Stimulated activated CD8-positive, alpha-beta memory T cell treated with anti-CD3 and anti-CD28 coated beads, Interleukin-15, amount 100 ng/mL, for 4 hours (primary cell): ENCODE results near the gene C1orf174.

Experiments
- DNase-seq, 2 donors: peaks; one replicate each; pipeline ENCODE4 v3.0.0-alpha.2; 2020; ENCODE audit warnings: low read depth in 2 of 2

Gene C1orf174

DNA sequence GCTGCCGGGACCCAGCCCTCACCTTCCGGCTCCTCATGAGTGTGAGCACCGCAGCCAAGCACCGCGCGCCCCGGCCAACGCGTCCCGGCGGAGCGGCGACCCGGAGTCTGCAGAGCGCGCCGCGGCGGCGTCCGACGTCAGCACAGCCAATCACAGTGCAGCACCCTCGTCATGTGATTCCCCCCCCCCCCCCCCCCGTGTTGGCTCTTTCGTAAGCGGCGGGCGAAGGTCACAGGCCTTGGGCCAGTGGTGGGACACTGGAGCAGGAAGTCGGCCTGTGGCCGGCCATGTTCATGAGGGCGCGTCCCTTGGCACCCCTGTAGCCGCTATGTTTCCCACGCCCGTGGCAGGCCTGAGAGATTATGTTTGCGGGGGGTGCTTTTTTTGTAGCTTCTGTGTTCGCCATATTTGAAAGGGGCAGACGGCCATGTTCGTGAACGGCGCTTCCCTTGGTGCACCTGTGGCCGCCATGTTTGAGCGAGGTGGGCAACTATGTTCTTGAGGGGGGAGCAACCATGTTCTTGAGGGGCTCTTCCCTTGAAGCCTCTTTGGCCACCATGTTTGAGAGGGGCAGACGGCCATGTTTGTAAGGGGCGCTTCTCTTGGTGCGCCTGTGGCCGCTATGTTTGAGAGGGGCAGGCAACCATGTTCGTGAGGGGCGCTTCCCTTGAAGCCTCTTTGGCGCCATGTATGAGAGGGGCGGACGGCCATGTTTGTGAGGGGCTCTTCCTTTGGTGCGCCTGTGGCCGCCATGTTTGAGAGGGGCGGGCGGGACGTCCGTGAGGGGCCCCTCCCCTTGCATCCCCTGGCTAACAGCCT is at the start of gene C1orf174:
C1orf174 (minus strand) TSS at position 123 of the 819 bp plus-strand sequence; CDS start at position 37, 86 bp downstream.
- peak; percentile 86 to 93 for DNase-seq

DNA sequence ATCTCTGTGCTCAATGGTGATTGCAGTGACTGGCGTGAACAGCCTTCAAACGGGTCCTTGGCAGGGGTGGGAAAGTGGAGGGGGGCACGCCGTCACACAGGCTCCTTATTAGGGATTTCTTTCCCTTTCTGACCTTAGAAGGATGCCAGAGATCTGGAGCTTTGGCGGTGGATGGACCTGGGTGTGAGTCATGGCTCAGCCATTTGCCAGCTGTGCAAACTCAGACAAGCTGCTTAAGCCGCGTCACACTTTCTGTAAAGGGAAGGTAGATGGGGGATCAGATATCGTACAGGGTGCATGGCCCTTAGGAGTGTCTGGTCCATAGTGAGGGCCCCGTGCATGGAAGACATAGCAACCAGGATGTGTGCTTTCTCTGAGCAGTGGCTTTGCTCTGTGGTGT is 48.3 kb upstream of the C1orf174 start:
- DNase-seq, result no peak

DNA sequence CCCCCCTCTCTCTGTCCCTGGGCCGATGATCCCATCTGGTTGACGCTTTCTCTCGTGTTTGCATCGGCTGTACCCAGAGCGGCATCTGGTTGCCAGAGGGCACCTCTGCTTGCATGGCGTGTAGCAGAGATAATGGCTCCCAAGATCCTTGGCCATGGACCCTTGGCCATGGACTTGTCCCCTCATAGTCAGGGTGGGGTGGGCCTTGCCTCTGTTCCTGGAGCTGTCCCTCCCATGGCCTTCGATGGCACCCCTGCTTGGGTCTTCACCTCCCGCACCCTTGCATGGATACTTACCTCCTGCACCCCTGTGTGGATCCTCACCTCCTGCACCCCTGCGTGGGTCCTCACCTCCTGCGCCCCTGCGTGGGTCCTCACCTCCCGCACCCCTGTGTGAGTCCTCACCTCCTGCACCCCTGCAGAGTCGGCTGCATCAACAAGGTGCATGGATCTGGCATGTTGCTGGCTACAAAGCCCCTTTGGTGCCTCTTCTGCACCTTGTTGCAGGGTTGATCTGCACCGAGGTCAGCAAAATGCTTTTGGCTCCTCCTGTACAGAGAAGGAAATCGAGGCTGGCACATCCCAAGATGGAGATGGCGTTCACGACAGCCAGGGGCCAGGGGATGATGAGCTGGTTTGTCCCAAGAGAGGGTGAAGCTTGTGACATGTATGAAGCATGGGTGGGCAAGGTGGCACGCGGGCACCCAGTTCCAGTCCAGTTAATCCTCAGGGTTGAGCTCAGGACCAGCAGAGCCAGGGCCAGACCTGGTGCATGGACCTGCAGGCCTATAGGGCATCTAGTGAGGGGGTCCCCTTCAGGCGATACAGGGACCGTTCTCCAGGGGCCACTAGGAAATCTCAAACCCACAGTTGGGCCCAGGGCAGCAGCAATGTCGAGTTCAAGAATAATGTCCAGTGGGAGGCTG is 46.1 kb upstream of the C1orf174 start:
- no peak for DNase-seq

DNA sequence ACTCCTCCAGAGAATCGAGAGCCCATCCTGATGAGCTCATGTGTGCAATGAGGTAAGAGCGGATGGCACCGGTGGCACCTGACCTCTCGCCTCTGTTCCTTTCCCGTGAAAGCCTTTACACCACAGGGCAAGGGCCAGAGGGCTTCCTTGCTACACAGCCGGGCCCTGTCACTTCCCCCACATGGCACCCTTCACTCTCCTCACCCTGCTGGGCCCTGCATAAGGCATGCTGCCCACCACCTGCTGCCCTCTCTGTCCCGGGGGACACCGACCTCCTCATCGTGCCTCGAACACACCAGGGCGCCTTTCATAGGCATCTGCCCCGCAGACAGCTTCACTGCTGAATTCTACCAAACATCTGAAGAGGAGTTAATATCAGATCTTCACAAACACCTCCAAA is 45.1 kb upstream of the C1orf174 start:
- DNase-seq, result no peak

DNA sequence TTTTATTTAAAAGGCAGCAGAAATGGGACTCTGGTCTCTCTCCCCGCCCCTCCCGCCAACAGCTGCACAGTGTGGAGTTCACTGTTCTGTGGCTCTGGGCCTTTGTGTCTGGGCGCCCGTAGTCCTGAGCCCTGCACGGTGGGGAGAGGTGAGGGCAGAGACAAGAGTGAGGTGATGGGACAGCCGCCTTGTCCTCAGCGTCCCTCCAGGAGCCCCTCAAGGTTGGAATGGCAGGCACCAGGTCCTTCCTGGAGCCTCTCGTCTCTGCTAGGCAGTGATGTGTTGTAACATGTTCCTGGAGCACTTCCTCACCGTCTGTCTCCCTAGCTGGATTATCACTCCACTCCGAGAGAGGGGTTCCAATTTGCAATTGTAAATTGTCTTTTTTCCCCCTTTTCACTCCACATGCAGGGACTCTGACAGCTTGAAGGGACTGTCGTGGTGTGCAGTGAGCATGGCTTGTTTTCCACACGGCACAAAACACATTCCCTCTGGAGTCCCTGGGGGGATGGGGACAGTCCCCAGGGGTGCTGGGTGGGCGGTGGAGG is 44.6 kb upstream of the C1orf174 start:
- DNase-seq, result no peak

DNA sequence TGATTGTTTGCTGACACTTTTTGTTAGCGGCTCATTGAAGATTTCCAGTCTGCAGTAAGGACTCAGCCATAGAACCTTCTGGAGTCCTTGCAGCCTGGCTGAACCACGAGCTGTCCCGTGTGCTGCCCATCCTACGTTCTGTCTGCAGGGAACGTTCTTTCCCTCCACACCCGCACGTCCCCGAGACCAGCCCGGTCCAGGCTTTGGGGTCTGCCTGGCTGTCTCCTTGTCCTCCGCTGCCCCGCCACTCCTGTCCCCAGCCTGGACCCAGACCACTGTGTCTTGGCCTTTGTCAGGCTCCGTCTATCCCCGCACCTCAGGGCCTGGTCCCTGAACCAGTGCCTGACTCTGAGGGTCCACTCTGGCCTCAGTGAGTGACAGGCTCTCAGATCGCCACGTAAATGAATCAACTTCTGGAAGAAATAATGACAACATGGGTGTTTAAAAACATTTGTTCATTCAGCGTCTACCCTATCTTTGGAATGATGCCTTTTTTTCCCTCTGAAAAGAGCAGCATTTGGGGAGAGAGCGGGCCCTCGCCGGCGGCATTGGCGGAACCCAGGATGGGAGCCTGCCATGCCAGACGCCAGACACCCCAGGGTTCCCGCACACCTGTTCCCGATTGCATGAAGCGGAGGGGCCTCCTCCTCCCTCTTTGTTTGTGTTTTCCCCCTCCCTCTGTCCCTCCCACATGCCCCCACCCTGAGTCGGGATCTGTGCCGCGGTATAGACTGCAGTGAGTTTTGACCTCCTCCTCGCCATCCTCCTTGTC is 43.9 kb upstream of the C1orf174 start:
- no peak for DNase-seq

DNA sequence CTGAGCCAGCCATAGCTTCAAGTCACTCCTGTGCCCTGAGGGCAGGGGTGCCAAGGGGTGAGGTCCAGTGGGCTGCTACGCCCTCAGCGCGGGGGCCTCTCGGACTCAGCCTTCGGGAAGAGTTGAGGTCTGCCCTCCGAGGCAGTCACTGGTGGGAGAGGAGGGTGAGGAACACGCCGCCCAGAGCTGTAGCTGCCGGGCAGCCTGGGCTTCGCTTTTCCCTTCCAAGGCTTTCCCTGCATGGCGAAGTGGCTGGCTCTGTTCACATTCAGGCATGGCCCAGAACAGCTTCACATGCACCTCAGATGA is 43.0 kb upstream of the C1orf174 start:
- DNase-seq, result no peak

DNA sequence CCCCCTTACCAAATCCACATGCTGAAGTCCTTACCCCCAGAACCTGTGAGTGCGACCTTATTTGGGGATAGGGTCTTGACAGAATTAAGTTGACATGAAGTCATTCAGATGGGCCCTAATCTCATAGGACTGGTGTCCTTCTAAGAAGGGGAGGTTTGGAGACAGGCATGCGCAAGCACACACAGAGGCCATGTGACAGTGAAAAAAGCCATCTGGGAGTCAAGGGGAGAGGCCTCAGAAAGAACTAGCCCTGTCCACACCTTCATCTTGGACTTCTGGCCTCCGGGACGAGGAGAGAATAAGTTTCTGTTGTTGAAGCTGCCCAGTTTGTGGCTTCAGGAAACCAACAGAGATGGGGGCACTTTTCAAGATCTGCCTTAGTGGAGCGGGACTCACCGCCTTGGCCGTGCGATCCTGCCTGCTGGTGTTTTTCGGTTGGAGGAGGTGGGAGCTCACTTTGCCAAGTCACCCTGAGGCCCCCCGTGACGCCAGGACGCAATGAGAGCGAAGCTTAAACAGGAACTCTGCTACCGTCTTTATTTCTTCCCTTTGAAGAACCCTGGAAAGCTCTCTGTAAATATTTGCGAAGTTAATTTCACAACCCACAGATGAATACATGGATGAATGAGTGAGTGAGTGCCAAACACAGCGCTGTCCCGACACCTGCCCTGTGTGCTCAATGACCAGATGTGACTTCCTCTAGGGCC is 42.5 kb upstream of the C1orf174 start:
- no peak for DNase-seq

DNA sequence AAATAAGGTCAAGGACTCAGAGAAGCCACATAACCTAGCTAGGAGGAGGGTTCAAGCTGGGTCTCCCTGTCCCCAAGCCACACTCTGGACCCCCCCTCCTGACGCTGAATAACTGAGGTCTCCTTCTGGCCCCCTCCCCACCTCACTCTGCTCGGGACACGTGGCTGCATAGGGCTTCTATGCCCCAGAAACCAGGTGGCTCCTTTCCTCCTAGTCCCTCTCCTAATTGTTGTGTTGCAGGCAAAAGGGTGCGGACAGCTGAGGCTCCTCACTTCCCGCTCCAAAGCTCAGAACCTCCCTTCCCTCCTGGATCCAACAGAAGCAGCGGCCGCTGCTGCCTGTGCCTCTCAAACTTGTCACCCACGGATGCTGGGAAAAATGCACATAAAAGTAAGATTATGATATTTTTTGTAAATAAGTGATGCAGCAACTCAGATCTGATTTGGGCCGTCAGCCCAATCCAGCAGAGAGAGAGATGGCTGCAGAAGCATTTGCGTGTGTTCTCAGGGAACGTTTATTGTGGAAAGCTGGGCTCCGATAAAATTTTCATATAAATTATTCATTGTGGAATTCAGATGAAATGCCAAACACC is 40.8 kb upstream of the C1orf174 start:
- no peak for DNase-seq

DNA sequence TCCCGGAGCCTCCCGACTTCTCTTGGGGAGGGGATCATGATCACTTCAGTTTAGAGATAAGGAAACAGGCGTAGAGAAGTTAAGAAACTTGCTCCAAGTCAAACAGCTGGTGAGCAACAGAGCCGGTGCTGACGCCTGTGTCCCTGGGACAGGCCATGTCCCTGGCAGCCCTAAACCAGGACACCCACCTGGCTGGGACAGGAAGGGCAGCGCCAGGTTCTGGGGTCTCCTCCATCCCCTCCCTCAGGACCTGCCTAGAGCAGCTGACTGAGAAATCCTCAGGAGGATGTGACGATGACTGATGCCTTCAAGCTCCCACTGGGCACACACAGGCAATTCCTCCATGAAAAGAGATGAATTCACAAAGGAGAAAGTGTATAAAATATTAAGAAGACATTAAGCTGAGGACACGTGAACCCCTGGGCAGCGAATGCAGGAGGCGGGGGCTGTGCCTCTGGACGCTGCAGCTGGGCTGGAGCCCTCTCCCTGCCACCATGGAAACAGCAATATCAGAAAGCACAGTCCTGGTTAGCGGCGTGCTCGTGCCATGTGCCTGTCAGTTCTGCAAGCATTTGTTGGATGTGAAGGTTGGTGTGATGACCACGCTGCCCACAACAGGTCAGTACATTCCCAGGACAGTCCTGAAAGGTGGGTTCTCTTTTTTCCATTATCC is 40.1 kb upstream of the C1orf174 start:
- no peak for DNase-seq

DNA sequence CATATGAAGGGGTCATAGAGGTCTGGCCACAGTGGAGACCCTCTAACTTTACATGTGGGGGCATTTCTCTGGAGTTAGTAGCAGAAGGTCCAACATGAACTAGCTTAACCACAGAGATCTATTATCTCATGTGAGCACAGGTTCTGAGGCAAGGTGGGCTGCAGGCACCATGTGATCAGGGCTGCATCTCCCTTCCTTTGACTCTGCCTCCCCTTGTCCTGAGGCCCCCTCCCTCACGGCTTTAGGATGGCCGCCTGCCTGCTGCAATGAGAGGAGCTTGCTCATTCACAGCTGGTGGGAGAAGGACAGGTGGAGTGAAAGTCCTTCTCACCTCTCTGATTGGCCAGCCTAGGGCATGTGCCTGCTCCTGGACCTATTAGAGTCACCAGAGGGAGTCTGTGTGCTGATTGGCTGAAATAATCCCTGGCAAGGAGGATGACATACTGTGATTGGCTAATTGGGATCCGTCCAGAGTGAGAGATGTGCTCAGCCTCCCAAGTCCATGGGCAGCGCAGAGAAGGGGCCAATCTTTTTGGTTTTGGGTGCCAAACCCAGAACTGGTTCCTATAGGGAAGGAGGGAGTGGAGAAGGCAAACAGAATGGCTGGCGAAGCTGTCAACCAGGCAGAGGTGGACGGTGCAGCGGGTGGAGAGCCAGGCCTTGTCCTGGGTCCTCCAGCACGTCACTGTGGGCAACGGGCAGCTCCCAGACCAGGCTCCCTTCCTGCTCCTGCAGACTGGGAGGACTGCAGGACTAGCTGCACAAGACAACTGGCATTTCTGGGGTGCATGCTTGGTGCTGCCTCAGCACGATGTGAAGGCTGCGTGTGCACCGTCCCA is 39.4 kb upstream of the C1orf174 start:
- DNase-seq, result no peak

DNA sequence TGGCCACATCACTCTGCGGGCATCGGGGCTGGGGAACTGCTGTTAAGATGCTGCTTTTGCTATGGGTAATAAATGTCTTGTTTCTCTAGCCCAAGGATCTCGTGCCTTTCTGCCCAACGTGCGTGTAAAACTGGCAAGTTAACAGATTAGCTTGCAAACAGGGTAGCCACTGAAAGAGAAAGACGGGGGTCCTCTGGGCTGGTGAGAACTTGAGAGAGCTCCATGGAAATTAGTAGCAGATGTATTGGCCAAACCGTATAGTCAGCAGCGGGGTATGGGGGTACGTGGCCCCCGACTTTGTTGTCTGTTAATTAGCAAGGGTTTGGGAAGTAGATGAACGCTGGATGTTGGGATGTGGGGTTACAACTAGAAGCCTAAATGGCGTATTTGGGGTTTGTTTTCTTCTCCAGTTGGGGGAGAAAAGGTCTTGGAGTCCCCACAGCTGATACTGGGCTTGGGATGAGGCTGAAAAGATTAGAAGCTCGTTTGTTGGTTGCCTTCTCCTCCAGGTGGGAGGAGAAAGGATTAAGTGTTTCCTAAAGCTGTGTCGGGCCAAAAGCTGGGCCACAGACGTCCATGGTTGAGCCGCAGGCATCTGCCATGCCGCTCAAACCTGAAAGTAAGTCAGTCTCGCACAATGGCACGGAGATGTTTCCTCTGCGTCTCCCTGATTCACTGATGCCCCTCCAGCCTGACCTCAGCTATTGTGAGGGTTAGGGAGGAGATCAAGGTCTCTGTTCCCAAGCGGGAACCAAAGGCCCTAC is 32.3 kb upstream of the C1orf174 start:
- no peak for DNase-seq

DNA sequence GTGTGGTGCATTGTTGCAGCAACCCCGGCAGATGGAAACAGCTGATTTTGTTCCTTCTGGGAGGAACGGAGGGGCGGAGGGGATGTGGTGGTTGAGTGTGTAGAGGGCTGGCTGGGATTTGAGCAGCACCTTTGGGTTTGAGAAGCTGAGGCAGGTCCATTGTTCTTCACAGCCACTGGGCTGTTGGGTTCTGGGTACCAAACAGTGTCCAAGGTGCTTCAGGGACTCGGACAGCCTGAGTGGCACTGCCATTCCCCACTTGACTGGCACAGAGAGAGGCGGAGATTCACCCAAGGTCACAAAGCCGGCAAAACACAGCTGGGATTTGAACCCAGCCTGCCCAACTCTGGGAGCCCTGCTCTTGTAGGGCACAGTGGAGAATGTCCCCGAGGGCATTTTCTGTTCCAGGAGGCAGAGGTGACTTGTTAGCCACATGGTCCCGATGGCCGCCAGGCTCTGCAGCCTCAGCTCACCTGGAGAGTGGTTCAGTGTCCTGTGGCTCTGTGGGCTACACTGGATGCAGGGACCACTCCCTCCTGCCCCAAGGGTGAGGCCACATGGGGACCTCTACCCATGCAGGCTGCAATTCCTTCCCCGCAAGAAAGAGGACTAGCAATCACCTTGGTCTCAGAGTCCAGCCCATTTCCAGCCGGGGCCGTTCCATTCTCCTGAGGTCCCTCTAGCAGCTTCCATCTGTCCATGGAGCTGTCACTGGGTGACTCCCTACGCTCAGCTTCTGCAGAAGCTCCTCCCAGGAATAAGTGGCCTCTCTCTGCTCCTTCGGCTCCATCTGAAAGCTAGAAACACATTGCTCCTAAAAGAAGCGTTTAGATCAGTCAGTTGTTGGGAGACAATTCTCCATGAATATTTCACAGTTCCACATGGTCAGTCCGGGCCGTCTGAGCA is 31.2 kb upstream of the C1orf174 start:
- DNase-seq, result no peak

DNA sequence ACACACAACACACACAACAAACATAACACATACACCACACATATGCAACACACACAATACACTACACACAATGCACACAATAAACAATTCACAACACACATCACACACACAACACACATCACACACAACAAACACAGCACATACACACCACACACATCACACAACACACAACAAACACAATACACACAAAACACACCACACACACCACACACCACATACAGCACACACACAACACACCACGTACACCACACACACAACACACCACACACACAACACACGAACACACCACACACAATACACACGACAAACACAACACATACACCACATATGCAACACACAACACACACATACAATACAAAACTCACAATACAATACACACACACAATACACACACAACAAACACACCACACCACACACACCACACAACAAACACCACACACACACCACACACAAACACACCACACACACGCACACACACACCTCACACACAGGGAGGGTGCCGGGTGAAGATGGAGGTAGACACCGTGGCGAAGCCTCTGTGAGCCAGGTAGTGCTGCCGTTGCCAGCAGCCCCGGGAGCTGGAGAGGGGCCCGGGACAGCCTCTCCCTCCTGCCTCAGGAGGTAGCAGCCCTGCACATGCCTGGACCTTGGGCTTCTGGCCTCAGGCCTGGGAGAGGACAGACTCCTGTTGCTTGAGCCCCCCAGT is 30.4 kb upstream of the C1orf174 start:
- DNase-seq, result no peak

DNA sequence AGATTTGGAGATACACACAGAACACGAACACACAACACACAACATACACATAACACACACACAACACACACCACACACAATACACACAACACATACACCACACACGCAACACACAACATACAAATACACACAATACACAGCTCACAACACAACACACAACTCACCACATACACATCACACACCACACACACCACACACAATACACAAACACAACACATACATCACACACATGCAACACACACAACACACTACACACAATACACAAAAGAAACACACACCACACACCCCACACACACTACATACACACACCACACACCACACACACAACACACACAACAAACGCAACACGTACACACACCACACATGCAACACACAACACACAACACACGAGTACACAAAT is 29.1 kb upstream of the C1orf174 start:
- no peak for DNase-seq

DNA sequence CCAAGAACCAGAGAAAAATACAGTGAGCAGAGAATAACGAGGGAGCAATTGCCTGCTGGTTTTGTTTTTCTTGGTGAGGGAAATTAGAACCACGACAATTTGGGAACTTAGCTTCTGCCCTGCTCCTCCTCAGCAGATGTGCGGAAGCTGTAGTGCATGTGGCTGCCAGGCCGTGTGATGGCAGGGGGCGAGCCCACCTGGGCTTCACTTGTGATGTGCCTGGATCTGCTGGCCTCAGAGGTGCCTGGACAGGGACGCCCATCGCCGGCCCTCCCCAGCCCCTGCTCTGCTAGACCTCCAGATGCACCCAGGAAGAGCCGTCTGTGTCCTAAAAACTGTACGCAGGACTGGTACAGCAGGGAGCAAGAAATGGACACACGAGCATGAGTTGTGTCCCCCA is 28.5 kb upstream of the C1orf174 start:
- no peak for DNase-seq

DNA sequence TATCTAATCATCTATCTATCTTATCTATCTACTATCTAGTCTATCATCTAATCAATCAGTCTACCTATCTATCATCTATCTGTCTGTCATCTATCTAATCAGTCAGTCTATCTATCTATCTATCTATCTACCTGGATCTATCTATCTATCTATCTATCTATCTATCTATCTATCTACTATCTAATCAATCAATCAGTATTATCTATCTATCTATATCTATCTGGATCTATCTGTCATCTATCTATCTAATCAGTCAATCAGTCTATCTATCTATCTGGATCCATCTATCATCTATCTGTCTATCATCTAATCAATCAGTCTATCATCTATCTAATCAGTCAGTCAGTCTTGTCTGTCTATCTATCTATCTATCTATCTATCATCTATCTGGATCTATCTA is 26.9 kb upstream of the C1orf174 start:
- DNase-seq, result no peak
